ENCODE data around the gene SRRM1. TPM values are rescaled to one million over a fixed set of nuclear protein-coding genes. Genes with fewer than 3 reads are reported as not detected.

SRRM1 gene
- total and polyA plus RNA-seq, 2 experiments from 2014 or later = 61.6 to 84.3 TPM

DNA sequence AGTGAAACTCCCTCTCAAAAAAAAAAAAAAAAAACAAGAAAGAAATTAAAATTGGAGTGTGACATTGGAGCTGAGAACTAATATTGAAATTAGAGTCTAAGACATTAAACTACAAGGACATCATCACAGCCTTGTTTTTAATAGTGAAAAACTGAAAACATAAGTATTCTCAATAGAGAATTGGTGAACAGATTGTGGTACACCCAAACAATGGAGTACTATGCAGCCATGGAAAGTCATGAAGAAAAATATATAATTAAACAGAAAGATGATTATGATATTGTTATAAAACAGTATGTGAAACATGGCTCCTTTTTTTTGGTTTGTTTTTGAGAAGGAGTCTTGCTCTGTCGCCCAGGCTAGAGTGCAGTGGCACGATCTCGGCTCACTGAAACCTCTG lies 43.8 kb upstream of the SRRM1 start:
- Histone ChIP-seq H3K36me3 (replicated peaks; ENCODE audit: insufficient read depth, low read depth) (no peaks in the 10 kb centered on the region), H3K9me2 (replicated peaks; ENCODE audit: insufficient read depth) (no peaks in the 10 kb centered on the region), H3K79me2 (no peaks in the 10 kb centered on the region), H2AFZ (no peak overlapping the region), H3K9me3 (ENCODE audit: low read depth) (no peaks in the 10 kb centered on the region), H4K20me1 (ENCODE audit: insufficient read depth, poor library complexity, severe bottlenecking) (no peaks in the 10 kb centered on the region), H3K4me1 (ENCODE audit: insufficient read depth) (no peaks in the 10 kb centered on the region), H3K27me3 (no peaks in the 10 kb centered on the region), H3K4me3 (no peak overlapping the region), H3K27ac (no peak overlapping the region), H3K4me2 (no peak overlapping the region)
- WGBS (ENCODE audit: low lambda C conversion rate, missing lambda C conversion rate) = 97% methylated on average over 3 of the region's 3 CpGs
- TF ChIP-seq CTCF (IDR thresholded peaks at IDR 0.05; ENCODE audit: poor library complexity) = no peak
- no peak for TF ChIP-seq EZH2 (IDR thresholded peaks at IDR 0.05; ENCODE audit: borderline replicate concordance)
- TF ChIP-seq EZH2phosphoT487 (IDR thresholded peaks at IDR 0.05; ENCODE audit: low read depth, severe bottlenecking, unreplicated experiment) = no peak
- no peak for DNase-seq (ENCODE audit: low spot score)

DNA sequence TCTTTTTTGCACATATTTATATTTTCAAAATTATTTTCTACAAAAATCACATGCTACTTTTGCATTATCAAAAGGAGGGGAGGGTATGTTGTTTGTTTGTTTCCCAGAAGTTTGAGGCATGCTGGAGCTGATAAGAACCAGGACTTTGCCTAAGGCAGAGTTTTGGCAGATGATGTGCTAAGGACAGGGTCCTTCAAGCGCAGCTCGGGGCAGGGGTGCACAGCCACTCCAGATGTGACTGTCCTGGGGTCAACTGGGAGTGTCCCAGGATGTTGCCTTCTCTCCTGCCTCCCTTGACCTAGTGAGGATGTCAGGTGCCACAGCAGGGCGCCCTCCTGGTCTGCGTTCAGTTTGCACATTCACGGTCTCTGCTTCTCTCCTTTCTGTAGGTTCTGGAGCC lies 42.6 kb upstream of the SRRM1 start:
- Histone ChIP-seq H3K36me3 (replicated peaks; ENCODE audit: insufficient read depth, low read depth) (no peaks in the 10 kb centered on the region), H3K9me2 (replicated peaks; ENCODE audit: insufficient read depth) (no peaks in the 10 kb centered on the region), H2AFZ (no peak overlapping the region), H4K20me1 (ENCODE audit: insufficient read depth, poor library complexity, severe bottlenecking) (no peaks in the 10 kb centered on the region), H3K27ac (no peak overlapping the region), H3K9me3 (ENCODE audit: low read depth) (no peaks in the 10 kb centered on the region), H3K4me3 (no peak overlapping the region), H3K79me2 (no peaks in the 10 kb centered on the region), H3K4me2 (no peak overlapping the region), H3K4me1 (ENCODE audit: insufficient read depth) (no peaks in the 10 kb centered on the region), H3K27me3 (no peaks in the 10 kb centered on the region)
- no peak for DNase-seq (ENCODE audit: low spot score)
- 70% methylated on average over 5 of the region's 5 CpGs for WGBS (ENCODE audit: low lambda C conversion rate, missing lambda C conversion rate)
- TF ChIP-seq CTCF (IDR thresholded peaks at IDR 0.05; ENCODE audit: poor library complexity) (no peak), EZH2phosphoT487 (IDR thresholded peaks at IDR 0.05; ENCODE audit: low read depth, severe bottlenecking, unreplicated experiment) (no peak), EZH2 (IDR thresholded peaks at IDR 0.05; ENCODE audit: borderline replicate concordance) (no peak)

GRCh38 chr1:24605534-24606295 lies 37.4 kb upstream of the SRRM1 start:
- Histone ChIP-seq H3K9me3 (ENCODE audit: low read depth) (no peaks in the 10 kb centered on the region), H4K20me1 (ENCODE audit: insufficient read depth, poor library complexity, severe bottlenecking) (no peaks in the 10 kb centered on the region), H2AFZ (no peak overlapping the region), H3K27ac (no peak overlapping the region), H3K9me2 (replicated peaks; ENCODE audit: insufficient read depth) (no peaks in the 10 kb centered on the region), H3K4me2 (no peak overlapping the region), H3K79me2 (no peaks in the 10 kb centered on the region), H3K27me3 (no peaks in the 10 kb centered on the region), H3K4me3 (no peak overlapping the region), H3K36me3 (replicated peaks; ENCODE audit: insufficient read depth, low read depth) (no peaks in the 10 kb centered on the region), H3K4me1 (ENCODE audit: insufficient read depth) (no peaks in the 10 kb centered on the region)
- TF ChIP-seq EZH2 (IDR thresholded peaks at IDR 0.05; ENCODE audit: borderline replicate concordance) (no peak), EZH2phosphoT487 (IDR thresholded peaks at IDR 0.05; ENCODE audit: low read depth, severe bottlenecking, unreplicated experiment) (no peak), CTCF (IDR thresholded peaks at IDR 0.05; ENCODE audit: poor library complexity) (no peak)
- no peak for DNase-seq (ENCODE audit: low spot score)
- WGBS (ENCODE audit: low lambda C conversion rate, missing lambda C conversion rate) = 86% methylated on average over 19 of the region's 19 CpGs
